ENCODE results near the gene CD79A.

CD79A gene

DNA sequence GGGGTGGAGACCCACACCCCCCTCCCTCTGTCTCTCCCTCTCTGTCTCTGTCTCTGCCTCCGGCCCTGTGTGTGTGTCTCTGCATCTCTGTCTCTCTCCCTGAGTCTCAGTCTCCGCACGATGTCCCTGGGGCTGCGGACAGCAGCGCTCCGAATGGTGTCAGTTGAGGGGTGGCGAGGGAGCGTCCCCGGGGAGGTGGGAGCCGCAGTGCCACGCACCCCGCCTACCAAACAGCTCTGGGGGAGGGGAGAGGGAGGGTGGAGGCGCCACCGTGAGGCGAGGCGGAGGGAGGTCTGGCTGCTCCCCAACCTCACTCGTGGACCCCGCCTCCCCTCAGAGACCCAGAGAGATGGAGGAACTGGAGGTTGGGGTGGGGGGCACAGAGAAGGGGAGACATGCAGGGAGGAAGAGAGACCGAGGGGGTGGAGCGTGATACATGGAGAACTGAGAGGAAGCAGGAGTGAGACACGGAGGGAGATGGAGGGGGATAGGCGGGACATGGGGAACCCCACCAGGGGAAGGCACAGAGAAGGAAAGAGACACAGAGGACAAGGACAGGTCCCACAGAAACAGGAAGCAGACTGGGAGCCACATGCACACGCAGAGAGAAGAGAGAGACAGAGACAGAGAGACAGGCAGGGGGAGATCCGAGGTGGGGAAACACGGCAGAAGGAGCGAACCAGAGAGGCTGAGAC lies 44.0 kb downstream of the CD79A start:
- no peak for DNase-seq

DNA sequence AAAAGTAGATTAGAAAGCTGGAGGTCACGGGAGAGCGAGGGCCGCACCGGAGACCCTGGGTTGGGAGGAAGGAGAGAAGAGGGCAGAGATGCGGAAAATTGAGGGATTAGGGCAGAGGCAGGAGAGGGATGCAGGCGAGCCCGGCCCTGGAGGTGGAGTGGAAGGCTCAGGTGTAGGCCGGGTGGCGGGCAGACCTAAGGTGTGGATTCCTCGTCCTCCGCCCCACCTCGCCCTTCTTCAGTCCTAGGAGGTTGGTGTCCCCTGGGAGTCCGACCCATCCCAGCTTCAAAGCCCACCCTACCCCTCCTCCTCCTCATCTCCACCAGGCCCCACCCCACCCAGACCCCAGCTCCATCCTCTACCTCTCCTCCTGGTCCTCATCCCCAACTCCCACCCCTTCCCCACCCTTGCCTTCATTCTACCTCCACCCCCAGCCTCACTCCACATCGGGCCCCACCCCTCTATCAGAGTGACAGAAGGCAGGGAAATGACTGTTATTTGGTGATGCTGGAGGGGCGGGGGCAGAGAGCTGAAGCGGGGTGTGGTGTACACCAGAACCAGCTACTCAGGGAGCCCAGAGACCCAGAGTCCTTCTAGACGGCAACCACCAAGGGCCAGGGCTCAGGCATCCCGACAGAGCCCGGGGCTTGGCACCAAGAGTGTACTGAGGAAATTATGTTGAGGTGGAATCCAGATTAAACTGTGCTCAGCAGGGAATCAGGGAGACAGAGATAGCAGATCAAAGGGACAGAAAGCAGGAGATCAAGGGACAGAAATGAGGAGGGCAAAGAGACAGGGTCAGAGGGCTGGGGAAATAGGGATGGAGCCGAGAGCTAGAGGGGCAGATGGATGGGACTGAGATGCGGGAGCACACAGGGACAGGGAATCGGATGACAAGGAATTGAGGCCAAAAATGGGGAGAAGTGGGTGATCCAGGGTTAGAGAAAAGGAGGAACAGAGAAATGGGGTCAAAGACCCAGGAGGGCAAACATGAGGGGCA lies 44.8 kb downstream of the CD79A start:
- no peak for DNase-seq

DNA sequence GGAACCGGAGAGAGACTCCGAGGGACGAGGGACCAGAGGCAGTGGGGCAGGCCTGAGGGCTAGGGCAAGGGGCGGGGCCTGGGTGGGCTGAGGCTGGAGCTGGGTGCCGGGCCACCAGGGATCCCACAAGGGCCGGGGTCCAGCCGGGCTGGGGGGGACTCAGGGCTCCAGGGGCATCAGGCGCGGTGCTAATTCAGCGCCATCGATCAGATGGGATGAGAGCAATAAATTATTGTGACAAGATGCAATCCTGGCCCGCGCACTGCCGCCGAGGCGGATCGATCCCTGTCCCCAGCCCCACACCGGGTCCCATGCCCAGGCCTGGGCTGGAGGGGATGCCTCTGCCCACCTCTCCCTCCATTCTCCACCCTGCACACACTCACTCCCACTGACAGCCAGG lies 45.5 kb downstream of the CD79A start:
- no peak for DNase-seq

GRCh38 chr19:41923045-41923788 lies 46.1 kb downstream of the CD79A start:
- DNase-seq: no peak

DNA sequence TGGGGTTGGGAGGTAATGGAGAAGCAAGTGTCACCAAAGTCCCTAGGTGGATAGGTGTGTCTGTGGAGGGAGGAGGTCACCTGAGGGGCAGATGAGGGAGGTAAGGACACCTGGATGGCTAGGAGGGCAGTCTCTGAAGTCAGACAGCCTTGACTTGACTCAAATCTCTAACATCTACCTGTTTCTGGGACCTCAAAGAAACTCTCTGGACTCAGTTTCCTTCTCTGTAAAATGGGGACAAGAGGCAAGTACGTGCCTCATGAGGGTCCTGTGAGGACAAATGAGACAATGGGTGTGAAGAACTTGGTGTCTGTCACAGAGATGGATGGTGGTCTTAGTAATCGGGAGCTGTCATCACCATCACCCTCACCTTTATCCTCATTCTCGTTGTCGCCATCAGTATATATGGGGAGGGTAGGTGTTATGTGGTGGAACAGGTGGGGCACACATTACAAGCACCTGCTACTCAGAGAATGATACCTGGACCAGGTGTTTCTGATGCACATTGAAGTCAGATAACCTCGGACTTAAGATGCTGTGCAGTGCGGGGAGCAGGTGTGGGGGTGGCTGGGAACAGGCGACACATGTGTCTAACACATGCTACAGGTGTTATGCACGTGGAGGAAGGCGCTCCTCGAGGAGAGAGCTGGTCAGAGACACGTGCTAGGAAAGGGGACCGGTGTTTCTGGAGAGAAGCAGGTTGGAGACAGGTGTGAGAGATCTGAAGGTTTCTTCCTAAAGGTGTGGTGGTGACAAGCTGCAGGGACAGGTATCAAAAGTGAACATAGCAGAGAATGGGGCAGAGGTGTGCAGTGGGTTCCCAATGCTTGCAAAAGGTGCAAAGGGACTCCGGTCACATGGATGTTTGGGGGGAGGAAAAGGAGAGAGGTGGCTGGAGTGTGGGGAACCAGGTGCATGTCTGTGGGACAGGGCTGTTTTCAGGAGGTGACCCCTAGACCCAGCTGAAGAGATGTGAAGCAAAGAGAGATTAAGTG lies 47.4 kb downstream of the CD79A start:
- DNase-seq: peak in 1 of 2 experiments; percentile 22

DNA sequence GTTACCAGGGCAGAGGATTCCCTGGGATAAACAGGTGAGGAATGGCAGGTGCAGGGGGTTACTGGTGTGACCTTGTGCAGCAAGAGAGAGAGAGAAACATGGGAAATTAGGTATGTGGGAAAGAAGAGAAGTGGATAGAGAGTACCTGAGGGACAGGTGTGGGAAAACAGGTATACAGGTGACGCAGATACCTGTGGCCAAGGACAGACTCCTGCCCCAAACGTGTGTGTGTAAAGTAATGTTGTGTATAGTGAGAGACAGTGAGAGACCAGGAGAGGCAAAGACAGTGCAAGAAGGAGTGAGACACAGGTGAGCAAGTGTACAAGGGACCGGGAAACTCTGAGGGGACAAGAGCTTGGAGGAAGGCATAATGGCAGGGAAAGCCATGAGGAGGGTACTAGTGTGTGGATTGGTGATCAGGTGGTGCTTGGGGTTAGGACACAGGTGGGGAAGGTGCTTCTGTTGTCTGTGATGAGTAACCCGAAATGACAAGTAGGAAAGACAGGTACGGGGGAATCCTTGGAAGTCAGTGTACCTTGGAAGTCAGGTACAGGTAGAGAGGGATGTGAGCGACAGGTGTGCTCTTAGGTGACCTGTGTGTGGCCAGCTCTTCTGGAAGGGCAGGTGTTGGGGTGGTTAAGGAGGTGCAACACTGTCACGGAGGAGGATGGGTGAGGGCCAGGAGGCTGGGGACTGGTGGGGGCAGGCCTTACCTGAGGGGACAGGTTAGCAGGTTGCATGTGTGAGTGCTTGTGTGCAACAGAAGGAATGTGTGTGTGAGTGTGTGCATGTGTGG lies 48.3 kb downstream of the CD79A start:
- DNase-seq: no peak

DNA sequence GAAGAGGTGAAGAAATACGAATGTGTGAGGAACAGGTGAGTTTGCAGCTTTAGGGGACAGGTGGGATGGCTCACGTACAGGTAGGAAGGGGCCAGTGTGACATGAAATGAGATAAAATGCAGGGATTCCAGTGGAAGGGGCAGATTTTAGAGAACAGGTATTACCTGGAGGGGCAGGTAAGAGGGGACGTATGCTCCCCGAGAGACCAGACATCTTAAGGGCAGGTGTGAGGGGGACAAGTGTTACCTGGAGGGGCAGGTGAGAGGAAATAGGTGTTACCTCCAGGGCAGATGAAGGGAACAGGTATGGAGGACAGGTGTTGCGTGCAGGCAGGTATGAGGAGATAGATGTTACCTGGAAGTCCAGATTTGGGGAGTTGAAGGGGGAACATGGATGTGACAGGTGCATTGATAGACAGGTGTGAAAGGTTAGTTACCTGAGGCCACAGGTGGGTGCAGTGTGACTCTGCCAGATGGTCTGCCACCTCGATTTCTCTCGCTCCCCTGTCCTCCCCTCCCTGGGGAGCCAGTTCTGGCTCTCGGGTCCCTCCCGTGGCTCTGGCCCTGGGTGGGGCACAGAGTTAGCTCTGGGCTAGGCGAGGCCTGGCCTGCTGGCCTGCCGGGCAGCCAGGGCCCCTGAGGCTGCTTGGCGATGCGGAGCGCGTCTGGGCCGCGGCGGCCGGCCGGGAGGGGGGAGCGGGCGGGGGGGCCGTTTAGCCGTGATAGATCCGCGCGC lies 49.1 kb downstream of the CD79A start:
- no peak for DNase-seq

GRCh38 chr19:41926763-41927496 lies 49.9 kb downstream of the CD79A start:
- DNase-seq: no peak

- no peak for DNase-seq
These were observed 50.6 kb downstream of the CD79A start for GRCh38 chr19:41927497-41928192.

- peak in 1 of 2 experiments; percentile 23 for DNase-seq
These were observed 51.2 kb downstream of the CD79A start, which contains the start of gene ERFL for GRCh38 chr19:41928221-41928683. ERFL (minus strand) TSS chr19:41928449; CDS start chr19:41912919, 15,530 bp downstream.

GRCh38 chr19:41928754-41929535 lies 51.9 kb downstream of the CD79A start:
- DNase-seq: no peak

DNA sequence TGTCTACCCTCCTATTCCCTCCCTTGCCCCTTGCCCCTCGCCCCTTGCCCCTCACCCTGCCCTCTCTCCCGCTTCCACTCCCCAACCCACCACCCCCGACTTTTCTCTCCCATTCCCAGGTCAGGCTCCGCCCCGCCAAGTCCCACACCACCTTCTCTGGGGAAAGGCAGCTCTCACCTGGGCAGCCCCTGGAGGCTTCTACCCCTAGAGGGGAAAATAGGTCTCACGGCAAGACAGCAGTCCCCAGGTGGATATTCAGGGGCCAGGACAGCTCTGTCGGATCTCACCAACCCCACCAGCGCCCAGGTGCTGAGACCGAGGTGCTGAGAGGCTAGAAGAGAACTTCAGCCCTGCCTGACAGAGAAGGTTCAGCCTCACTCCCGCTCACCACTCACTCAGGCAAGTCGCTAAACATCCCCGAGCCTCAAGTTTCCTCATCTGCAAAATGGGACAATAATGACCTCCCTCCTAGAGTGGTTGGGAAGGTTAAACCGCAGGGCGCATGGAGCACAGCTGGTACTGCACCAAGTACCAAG lies 52.5 kb downstream of the CD79A start:
- DNase-seq: no peak

GRCh38 chr19:41930322-41930722 lies 53.2 kb downstream of the CD79A start:
- no peak for DNase-seq
